ENCODE measurements around the gene YDJC.

The YDJC gene

DNA sequence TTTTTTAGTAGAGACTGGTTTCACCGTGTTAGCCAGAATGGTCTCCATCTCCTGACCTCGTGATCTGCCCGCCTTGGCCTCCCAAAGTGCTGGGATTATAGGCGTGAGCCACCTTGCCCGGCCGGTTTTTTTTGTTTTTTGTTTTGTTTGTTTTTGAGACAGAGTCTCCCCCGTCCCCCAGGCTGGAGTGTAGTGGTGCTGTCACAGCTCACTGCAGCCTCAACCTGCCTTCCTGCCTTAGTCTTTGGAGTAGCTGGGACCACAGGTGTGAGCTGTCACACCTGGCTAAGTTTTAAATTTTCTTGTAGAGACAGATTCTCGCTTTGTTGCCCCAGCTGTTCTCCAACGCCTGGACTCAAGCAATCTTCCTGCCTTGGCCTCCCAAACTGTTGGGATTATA is 39.2 kb upstream of the YDJC start:
- no peak overlapping the region for H2BK5ac ChIP-seq (ENCODE audit: low read depth, low read length, poor library complexity, severe bottlenecking)
- H3K4me3 ChIP-seq (ENCODE audit: insufficient read depth in 1 of 2, low read depth in 1 of 2, low read length in 2 of 2), result no peak overlapping the region
- H4K91ac ChIP-seq (ENCODE audit: low read length), result no peak overlapping the region
- no peak for DNase-seq
- H2BK12ac ChIP-seq (ENCODE audit: low read length in 2 of 2), result no peak overlapping the region
- no peak overlapping the region for H2AFZ ChIP-seq (ENCODE audit: low read depth, low read length)
- no peak overlapping the region for H2BK15ac ChIP-seq (ENCODE audit: low read depth, poor library complexity, severe bottlenecking)
- H3K4me1 ChIP-seq (ENCODE audit: control insufficient read depth, insufficient read depth, low read depth, low read length), result peaks cover 11% of the 10 kb centered on the region
- H3K4me2 ChIP-seq (ENCODE audit: low read length, poor library complexity, severe bottlenecking), result no peak overlapping the region
- no peak overlapping the region for H2AK5ac ChIP-seq (ENCODE audit: low read length, severe bottlenecking)
- no peak overlapping the region for H3K14ac ChIP-seq (ENCODE audit: low read length in 2 of 2)
- H3K27ac ChIP-seq (ENCODE audit: low read length, poor library complexity, severe bottlenecking), result no peak overlapping the region
- H3K18ac ChIP-seq (ENCODE audit: low read depth in 1 of 2, low read length in 2 of 2), result no peak overlapping the region
- peaks cover 21% of the 10 kb centered on the region for H3K79me1 ChIP-seq (replicated peaks; ENCODE audit: low read length, poor library complexity, severe bottlenecking)
- no peak overlapping the region for H2BK120ac ChIP-seq (ENCODE audit: low read depth, low read length)
- peaks cover 32 to 42% of the 10 kb centered on the region in 2 experiments for H3K36me3 ChIP-seq (ENCODE audit: control insufficient read depth in 1 of 2, insufficient read depth in 2 of 2, low read depth in 1 of 2, low read length in 2 of 2)
- no peaks in the 10 kb centered on the region for H3K9me3 ChIP-seq (ENCODE audit: control insufficient read depth, low read length)
- 89% methylated on average over 9 of the region's 9 CpGs for WGBS
- H3K9ac ChIP-seq (ENCODE audit: low read length), result no peak overlapping the region
- no peak overlapping the region for H4K8ac ChIP-seq (ENCODE audit: low read length)
- H3K27me3 ChIP-seq (ENCODE audit: control insufficient read depth in 1 of 2, insufficient read depth in 1 of 2, low read length in 2 of 2), result no peaks in the 10 kb centered on the region
- H3K4ac ChIP-seq (ENCODE audit: low read depth in 1 of 2, low read length in 2 of 2), result no peak overlapping the region
- H3K23ac ChIP-seq (ENCODE audit: low read length in 2 of 2), result no peak overlapping the region

DNA sequence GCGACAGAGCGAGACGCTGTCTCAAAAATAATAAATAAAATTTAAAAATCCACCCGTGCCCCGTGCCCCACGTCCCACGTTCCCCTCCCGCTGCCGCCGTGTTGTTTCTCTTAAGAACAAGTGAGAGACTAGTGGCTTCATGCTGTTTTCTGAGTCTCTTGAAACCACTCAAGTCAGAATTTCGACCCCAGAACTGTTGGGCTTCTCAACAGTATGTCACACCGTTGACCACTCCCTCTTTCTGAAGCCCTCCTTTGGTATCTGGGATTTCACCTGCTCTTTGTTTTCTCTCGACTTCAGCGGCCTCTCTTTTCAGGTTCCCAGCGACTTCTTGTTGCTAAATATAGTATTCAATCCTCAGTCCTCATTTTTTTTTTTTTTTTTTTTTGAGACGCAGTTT is 37.0 kb upstream of the YDJC start:
- H3K4ac ChIP-seq (ENCODE audit: low read depth in 1 of 2, low read length in 2 of 2), result no peak overlapping the region
- WGBS, result 83% methylated on average over 15 of the region's 16 CpGs
- no peak overlapping the region for H3K14ac ChIP-seq (ENCODE audit: low read length in 2 of 2)
- H2AK5ac ChIP-seq (ENCODE audit: low read length, severe bottlenecking), result no peak overlapping the region
- no peak overlapping the region for H4K91ac ChIP-seq (ENCODE audit: low read length)
- H3K4me1 ChIP-seq (ENCODE audit: control insufficient read depth, insufficient read depth, low read depth, low read length), result peaks cover 5% of the 10 kb centered on the region
- no peaks in the 10 kb centered on the region for H3K27me3 ChIP-seq (ENCODE audit: control insufficient read depth in 1 of 2, insufficient read depth in 1 of 2, low read length in 2 of 2)
- H3K23ac ChIP-seq (ENCODE audit: low read length in 2 of 2), result no peak overlapping the region
- H3K4me2 ChIP-seq (ENCODE audit: low read length, poor library complexity, severe bottlenecking), result peak overlapping the region; percentile 34
- H3K18ac ChIP-seq (ENCODE audit: low read depth in 1 of 2, low read length in 2 of 2), result no peak overlapping the region
- peaks cover 14% of the 10 kb centered on the region for H3K79me1 ChIP-seq (replicated peaks; ENCODE audit: low read length, poor library complexity, severe bottlenecking)
- no peaks in the 10 kb centered on the region for H3K9me3 ChIP-seq (ENCODE audit: control insufficient read depth, low read length)
- no peak overlapping the region for H2BK5ac ChIP-seq (ENCODE audit: low read depth, low read length, poor library complexity, severe bottlenecking)
- no peak overlapping the region for H2AFZ ChIP-seq (ENCODE audit: low read depth, low read length)
- DNase-seq, result peak; percentile 22
- H3K27ac ChIP-seq (ENCODE audit: low read length, poor library complexity, severe bottlenecking), result no peak overlapping the region
- H2BK12ac ChIP-seq (ENCODE audit: low read length in 2 of 2), result no peak overlapping the region
- H3K36me3 ChIP-seq (ENCODE audit: control insufficient read depth in 1 of 2, insufficient read depth in 2 of 2, low read depth in 1 of 2, low read length in 2 of 2), result peaks cover 11 to 21% of the 10 kb centered on the region in 2 experiments
- H2BK120ac ChIP-seq (ENCODE audit: low read depth, low read length), result no peak overlapping the region
- H4K8ac ChIP-seq (ENCODE audit: low read length), result no peak overlapping the region
- no peak overlapping the region for H2BK15ac ChIP-seq (ENCODE audit: low read depth, poor library complexity, severe bottlenecking)
- H3K4me3 ChIP-seq (ENCODE audit: insufficient read depth in 1 of 2, low read depth in 1 of 2, low read length in 2 of 2), result peak overlapping the region in 1 of 2 experiments; percentile 90
- H3K9ac ChIP-seq (ENCODE audit: low read length), result peak overlapping the region; percentile 94

DNA sequence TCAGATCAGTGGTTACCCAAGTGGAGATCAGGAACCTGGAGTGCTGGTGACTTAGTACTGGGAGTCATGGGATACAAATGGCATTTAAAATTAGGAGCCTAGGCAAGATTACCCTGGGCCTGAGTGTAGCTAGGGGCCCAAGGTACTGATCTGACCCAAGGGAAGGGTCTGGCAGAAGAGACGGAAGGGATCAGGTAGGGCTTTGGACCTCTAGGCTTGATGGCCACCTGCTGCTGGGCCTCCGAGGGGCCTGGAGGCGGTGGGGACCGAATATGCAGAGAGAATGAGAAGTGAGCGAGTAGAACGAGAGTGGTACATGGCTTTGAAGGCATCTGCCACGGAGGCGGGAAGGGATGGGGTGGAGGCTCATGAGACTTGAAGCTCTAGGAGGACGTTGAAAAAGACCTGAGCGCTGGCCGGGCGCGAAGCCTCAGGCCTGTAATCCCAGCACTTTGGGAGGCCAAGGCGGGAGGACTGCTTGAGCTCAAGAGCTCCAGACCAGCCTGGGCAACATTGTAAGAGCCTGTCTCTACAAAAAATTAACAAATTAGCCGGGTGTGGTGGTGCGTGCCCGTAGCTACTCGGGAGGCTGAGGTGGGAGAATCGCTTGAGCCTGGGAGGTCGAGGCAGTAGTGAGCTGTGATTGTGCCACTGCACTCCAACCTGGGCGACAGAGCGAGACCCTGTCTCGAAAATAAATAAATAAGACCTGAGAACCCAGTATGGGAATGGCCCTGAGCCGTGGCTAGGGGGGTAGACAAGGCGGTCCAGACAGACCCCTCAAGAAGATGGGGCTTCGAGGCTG is 35.4 kb upstream of the YDJC start:
- Histone ChIP-seq H3K4me1 (ENCODE audit: control insufficient read depth, insufficient read depth, low read depth, low read length) (peaks cover 5% of the 10 kb centered on the region), H2AFZ (ENCODE audit: low read depth, low read length) (peak overlapping the region; percentile 60), H3K18ac (ENCODE audit: low read depth in 1 of 2, low read length in 2 of 2) (no peak overlapping the region), H3K9ac (ENCODE audit: low read length) (peak overlapping the region; percentile 94), H3K23ac (ENCODE audit: low read length in 2 of 2) (no peak overlapping the region), H2BK120ac (ENCODE audit: low read depth, low read length) (no peak overlapping the region), H2BK5ac (ENCODE audit: low read depth, low read length, poor library complexity, severe bottlenecking) (no peak overlapping the region), H4K8ac (ENCODE audit: low read length) (peak overlapping the region; percentile 100), H3K9me3 (ENCODE audit: control insufficient read depth, low read length) (no peaks in the 10 kb centered on the region), H2AK5ac (ENCODE audit: low read length, severe bottlenecking) (no peak overlapping the region), H3K4me3 (ENCODE audit: insufficient read depth in 1 of 2, low read depth in 1 of 2, low read length in 2 of 2) (peak overlapping the region; percentile 75 to 90), H3K27ac (ENCODE audit: low read length, poor library complexity, severe bottlenecking) (no peak overlapping the region), H3K36me3 (ENCODE audit: control insufficient read depth in 1 of 2, insufficient read depth in 2 of 2, low read depth in 1 of 2, low read length in 2 of 2) (peaks cover 0 to 6% of the 10 kb centered on the region in 2 experiments), H3K14ac (ENCODE audit: low read length in 2 of 2) (no peak overlapping the region), H3K79me1 (replicated peaks; ENCODE audit: low read length, poor library complexity, severe bottlenecking) (peaks cover 11% of the 10 kb centered on the region), H3K4ac (ENCODE audit: low read depth in 1 of 2, low read length in 2 of 2) (no peak overlapping the region), H2BK15ac (ENCODE audit: low read depth, poor library complexity, severe bottlenecking) (peak overlapping the region; percentile 80), H2BK12ac (ENCODE audit: low read length in 2 of 2) (no peak overlapping the region), H4K91ac (ENCODE audit: low read length) (no peak overlapping the region), H3K4me2 (ENCODE audit: low read length, poor library complexity, severe bottlenecking) (peak overlapping the region; percentile 78), H3K27me3 (ENCODE audit: control insufficient read depth in 1 of 2, insufficient read depth in 1 of 2, low read length in 2 of 2) (peaks cover 12 to 13% of the 10 kb centered on the region in 2 experiments)
- 77% methylated on average over 26 of the region's 26 CpGs for WGBS
- no peak for DNase-seq

- Histone ChIP-seq H3K9ac (ENCODE audit: low read length) (no peak overlapping the region), H3K27me3 (ENCODE audit: control insufficient read depth in 1 of 2, insufficient read depth in 1 of 2, low read length in 2 of 2) (peaks cover 15 to 18% of the 10 kb centered on the region in 2 experiments), H2BK12ac (ENCODE audit: low read length in 2 of 2) (no peak overlapping the region), H3K27ac (ENCODE audit: low read length, poor library complexity, severe bottlenecking) (no peak overlapping the region), H3K9me3 (ENCODE audit: control insufficient read depth, low read length) (no peaks in the 10 kb centered on the region), H2AK5ac (ENCODE audit: low read length, severe bottlenecking) (no peak overlapping the region), H2BK5ac (ENCODE audit: low read depth, low read length, poor library complexity, severe bottlenecking) (no peak overlapping the region), H3K36me3 (ENCODE audit: control insufficient read depth in 1 of 2, insufficient read depth in 2 of 2, low read depth in 1 of 2, low read length in 2 of 2) (no peaks in the 10 kb centered on the region), H4K91ac (ENCODE audit: low read length) (no peak overlapping the region), H3K79me1 (replicated peaks; ENCODE audit: low read length, poor library complexity, severe bottlenecking) (peaks cover 8% of the 10 kb centered on the region), H3K14ac (ENCODE audit: low read length in 2 of 2) (no peak overlapping the region), H4K8ac (ENCODE audit: low read length) (no peak overlapping the region), H2BK15ac (ENCODE audit: low read depth, poor library complexity, severe bottlenecking) (no peak overlapping the region), H2AFZ (ENCODE audit: low read depth, low read length) (no peak overlapping the region), H3K4me1 (ENCODE audit: control insufficient read depth, insufficient read depth, low read depth, low read length) (peaks cover 5% of the 10 kb centered on the region), H3K18ac (ENCODE audit: low read depth in 1 of 2, low read length in 2 of 2) (no peak overlapping the region), H3K4me3 (ENCODE audit: insufficient read depth in 1 of 2, low read depth in 1 of 2, low read length in 2 of 2) (no peak overlapping the region), H3K4ac (ENCODE audit: low read depth in 1 of 2, low read length in 2 of 2) (no peak overlapping the region), H3K4me2 (ENCODE audit: low read length, poor library complexity, severe bottlenecking) (no peak overlapping the region), H2BK120ac (ENCODE audit: low read depth, low read length) (no peak overlapping the region), H3K23ac (ENCODE audit: low read length in 2 of 2) (no peak overlapping the region)
- DNase-seq, result no peak
- 98% methylated on average over 2 of the region's 2 CpGs for WGBS
Observed at GRCh38 chr22:21663738-21664137, 33.9 kb upstream of the YDJC start.

All from mesenchymal stem cell (in vitro differentiated cells and primary cell).